GM19397 (cell line): ENCODE data around the gene ZNF382.
"Not testable (repeated sequence)": the region's sequence is repeated elsewhere in the genome, so short reads cannot be mapped to it uniquely, and the experiment has no call there.

Source experiments
- ATAC-seq: cut with Tn5 transposase; IDR thresholded peaks from one replicate; pipeline ENCODE4 v1.9.1; 2021; ENCODE audit warnings: mild to moderate bottlenecking, moderate library complexity; ENCODE audit not compliant: unreplicated experiment

ZNF382 gene

GRCh38 chr19:36605101-36605876 lies at the start of gene ZNF382:
Gene ZNF382, plus strand, starts transcription at chr19:36605313. Its CDS starts 4,602 bp downstream, at chr19:36609915.
- peak; percentile 84 for ATAC-seq

- ATAC-seq: no peak
Measured at GRCh38 chr19:36564391-36564790, 40.7 kb upstream of the ZNF382 start.

- no peak for ATAC-seq
Measured at GRCh38 chr19:36572593-36573019, 32.5 kb upstream of the ZNF382 start.

- ATAC-seq: peak; percentile 94
Measured at GRCh38 chr19:36573020-36573894, 31.9 kb upstream of the ZNF382 start, which contains the start of gene ZNF529. Gene ZNF529, minus strand, starts transcription at chr19:36573292. Its CDS starts 946 bp downstream, at chr19:36572346.

GRCh38 chr19:36573895-36574720 lies 31.0 kb upstream of the ZNF382 start:
- ATAC-seq: no peak

- no peak for ATAC-seq
Measured at GRCh38 chr19:36574741-36575140, 30.4 kb upstream of the ZNF382 start.

GRCh38 chr19:36577271-36577996 lies 27.7 kb upstream of the ZNF382 start:
- no peak for ATAC-seq

GRCh38 chr19:36579255-36579654 lies 25.9 kb upstream of the ZNF382 start:
- ATAC-seq: no peak

GRCh38 chr19:36602681-36603080 lies 2.4 kb upstream of the ZNF382 start:
- ATAC-seq: not testable (repeated sequence)

GRCh38 chr19:36604656-36605100 lies 435 bp upstream of the ZNF382 start:
- ATAC-seq: peak; percentile 83

GRCh38 chr19:36605877-36606478 lies 865 bp downstream of the ZNF382 start:
- ATAC-seq: no peak

GRCh38 chr19:36627057-36627456 lies 21.9 kb downstream of the ZNF382 start:
- ATAC-seq: no peak

GRCh38 chr19:36635342-36635741 lies 30.2 kb downstream of the ZNF382 start:
- no peak for ATAC-seq

- ATAC-seq: no peak
Measured at GRCh38 chr19:36638862-36639510, 33.9 kb downstream of the ZNF382 start.

- ATAC-seq: no peak
Measured at GRCh38 chr19:36646746-36647145, 41.6 kb downstream of the ZNF382 start.

GRCh38 chr19:36652958-36653357 lies 47.8 kb downstream of the ZNF382 start:
- ATAC-seq: no peak

GRCh38 chr19:36665832-36666231 lies 60.7 kb downstream of the ZNF382 start:
- no peak for ATAC-seq

- ATAC-seq: no peak
Measured at GRCh38 chr19:36668646-36669045, 63.5 kb downstream of the ZNF382 start.

GRCh38 chr19:36672368-36672767 lies 67.3 kb downstream of the ZNF382 start:
- no peak for ATAC-seq
